ENCODE results near the gene LYRM4. TPM values are rescaled to one million over a fixed set of nuclear protein-coding genes. Genes with fewer than 3 reads are reported as not detected.

The LYRM4 gene
- total RNA-seq, 4 donors from 2014 or later = 9.2 to 28.2 (median 14.2) TPM

- no peak overlapping the region for H3K4me3 ChIP-seq
- H3K27ac ChIP-seq = no peak overlapping the region
- intact Hi-C loops (cut with DNase I) = no loop called here
- H3K9me3 ChIP-seq = no peaks in the 10 kb centered on the region
- H3K4me1 ChIP-seq = no peaks in the 10 kb centered on the region
- no peaks in the 10 kb centered on the region for H3K36me3 ChIP-seq
- no peak for DNase-seq
- TF ChIP-seq POLR2A (IDR thresholded peaks at IDR 0.05) (no peak), CTCF (IDR thresholded peaks at IDR 0.05) (no peak)
- 48 to 75% methylated on average over 2 of the region's 2 CpGs for WGBS, 2 donors
- H3K27me3 ChIP-seq = no peaks in the 10 kb centered on the region
Observed at GRCh38 chr6:5184218-5184617, 76.5 kb downstream of the LYRM4 start.

- intact Hi-C loops (cut with DNase I) = no loop called here
- Histone ChIP-seq H3K27me3 (no peaks in the 10 kb centered on the region), H3K4me3 (no peak overlapping the region), H3K36me3 (no peaks in the 10 kb centered on the region), H3K4me1 (no peaks in the 10 kb centered on the region), H3K9me3 (no peaks in the 10 kb centered on the region), H3K27ac (no peak overlapping the region)
- TF ChIP-seq POLR2A (IDR thresholded peaks at IDR 0.05) (no peak), CTCF (IDR thresholded peaks at IDR 0.05) (no peak)
- DNase-seq = no peak
- 66 to 84% methylated on average over 4 of the region's 4 CpGs for WGBS, 2 donors
Observed at GRCh38 chr6:5181510-5182317, 79.0 kb downstream of the LYRM4 start.

- Histone ChIP-seq H3K4me3 (no peak overlapping the region), H3K36me3 (no peaks in the 10 kb centered on the region), H3K27me3 (no peaks in the 10 kb centered on the region), H3K4me1 (no peaks in the 10 kb centered on the region), H3K27ac (no peak overlapping the region), H3K9me3 (no peaks in the 10 kb centered on the region)
- intact Hi-C loops (cut with DNase I) = no loop called here
- no peak for DNase-seq
- no peak for TF ChIP-seq POLR2A (IDR thresholded peaks at IDR 0.05)
- no peak for TF ChIP-seq CTCF (IDR thresholded peaks at IDR 0.05)
- 75 to 87% methylated on average over 4 of the region's 4 CpGs for WGBS, 2 donors
Observed at GRCh38 chr6:5180636-5181035, 80.1 kb downstream of the LYRM4 start.

GRCh38 chr6:5179917-5180316 is 80.8 kb downstream of the LYRM4 start:
- Histone ChIP-seq H3K36me3 (no peaks in the 10 kb centered on the region), H3K27me3 (no peaks in the 10 kb centered on the region), H3K27ac (no peak overlapping the region), H3K4me1 (peaks cover 0 to 5% (median 0%) of the 10 kb centered on the region in 3 donors), H3K4me3 (no peak overlapping the region), H3K9me3 (no peaks in the 10 kb centered on the region)
- no peak for DNase-seq
- intact Hi-C loops (cut with DNase I) = loop anchor here (2.0 kb wide), 1 partner anchor 27 kb away; no protein-coding TSS in a partner anchor
- TF ChIP-seq CTCF (IDR thresholded peaks at IDR 0.05) (no peak), POLR2A (IDR thresholded peaks at IDR 0.05) (no peak)
- 89 to 98% methylated on average over 5 of the region's 5 CpGs for WGBS, 2 donors

GRCh38 chr6:5178806-5179205 is 81.9 kb downstream of the LYRM4 start:
- DNase-seq = no peak
- no peaks in the 10 kb centered on the region for H3K27me3 ChIP-seq
- H3K9me3 ChIP-seq = no peaks in the 10 kb centered on the region
- H3K4me1 ChIP-seq = peaks cover 0 to 6% (median 0%) of the 10 kb centered on the region in 3 donors
- H3K4me3 ChIP-seq = no peak overlapping the region
- intact Hi-C loops (cut with DNase I) = loop anchor here (2.0 kb wide), 1 partner anchor 28 kb away; no protein-coding TSS in a partner anchor
- no peaks in the 10 kb centered on the region for H3K36me3 ChIP-seq
- WGBS, 2 donors = 58 to 88% methylated on average over 2 of the region's 2 CpGs
- TF ChIP-seq POLR2A (IDR thresholded peaks at IDR 0.05) = no peak
- TF ChIP-seq CTCF (IDR thresholded peaks at IDR 0.05) = no peak
- H3K27ac ChIP-seq = no peak overlapping the region

Measured in esophagus squamous epithelium (tissue), 5 donors.